C4-2B (cell line): ENCODE results near the gene ENGASE.

Experiments used
- H3K27ac ChIP-seq: fragments of 450-650 bp; 2 replicates; pipeline ENCODE4 v1.5.1; 2017
- CTCF ChIP-seq: fragments of 450-650 bp; conservative IDR thresholded peaks from 2 replicates; pipeline ENCODE4 v1.5.1; 2017; ENCODE audit warnings: mild to moderate bottlenecking
- ZFX ChIP-seq: fragments of 450-650 bp; IDR thresholded peaks from 2 replicates; pipeline ENCODE4 v1.6.1; 2017

The ENGASE gene

GRCh38 chr17:79057737-79058385 is 16.8 kb upstream of the ENGASE start:
- H3K27ac ChIP-seq = no peak overlapping the region
- TF ChIP-seq ZFX (no peak), CTCF (no peak)

- TF ChIP-seq CTCF (no peak), ZFX (no peak)
- H3K27ac ChIP-seq = no peak overlapping the region
These were observed 11.9 kb upstream of the ENGASE start for GRCh38 chr17:79062691-79063090.

GRCh38 chr17:79064026-79064425 is 10.6 kb upstream of the ENGASE start:
- H3K27ac ChIP-seq = no peak overlapping the region
- no peak for TF ChIP-seq ZFX
- TF ChIP-seq CTCF = no peak

GRCh38 chr17:79065105-79065670 is 9.4 kb upstream of the ENGASE start:
- H3K27ac ChIP-seq = no peak overlapping the region
- TF ChIP-seq CTCF (peak; percentile 73), ZFX (no peak)

GRCh38 chr17:79066963-79067362 is 7.7 kb upstream of the ENGASE start:
- no peak overlapping the region for H3K27ac ChIP-seq
- TF ChIP-seq CTCF (no peak), ZFX (no peak)

GRCh38 chr17:79070266-79070880 is 4.3 kb upstream of the ENGASE start:
- no peak overlapping the region for H3K27ac ChIP-seq
- TF ChIP-seq CTCF = no peak

- TF ChIP-seq CTCF (no peak), ZFX (no peak)
- no peak overlapping the region for H3K27ac ChIP-seq
These were observed 3.4 kb upstream of the ENGASE start for GRCh38 chr17:79071161-79071740.
